OCI-LY1 (cell line): ENCODE measurements around the gene AKAP13.

Experiments used
- EZH2 ChIP-seq: fragments of 200-600 bp; sonication (generic), shearing (Covaris generic); IDR thresholded peaks from 2 replicates; pipeline ENCODE4 v1.8.0; 2017; ENCODE audit warnings: borderline replicate concordance, mixed run types, mild to moderate bottlenecking, antibody characterized with exemption, low read length, moderate library complexity, mixed read lengths
- TF ChIP-seq, protein P1 (sequence below): fragments of 200-600 bp; sonication (generic), shearing (Covaris generic); IDR thresholded peaks from 2 replicates; pipeline ENCODE4 v1.5.1; 2017; ENCODE audit warnings: mild to moderate bottlenecking, antibody characterized with exemption, low read length, moderate library complexity, mixed read lengths

GRCh38 chr15:85340852-85341251, 39.6 kb upstream of the AKAP13 start:
- TF ChIP-seq, protein P1, sequence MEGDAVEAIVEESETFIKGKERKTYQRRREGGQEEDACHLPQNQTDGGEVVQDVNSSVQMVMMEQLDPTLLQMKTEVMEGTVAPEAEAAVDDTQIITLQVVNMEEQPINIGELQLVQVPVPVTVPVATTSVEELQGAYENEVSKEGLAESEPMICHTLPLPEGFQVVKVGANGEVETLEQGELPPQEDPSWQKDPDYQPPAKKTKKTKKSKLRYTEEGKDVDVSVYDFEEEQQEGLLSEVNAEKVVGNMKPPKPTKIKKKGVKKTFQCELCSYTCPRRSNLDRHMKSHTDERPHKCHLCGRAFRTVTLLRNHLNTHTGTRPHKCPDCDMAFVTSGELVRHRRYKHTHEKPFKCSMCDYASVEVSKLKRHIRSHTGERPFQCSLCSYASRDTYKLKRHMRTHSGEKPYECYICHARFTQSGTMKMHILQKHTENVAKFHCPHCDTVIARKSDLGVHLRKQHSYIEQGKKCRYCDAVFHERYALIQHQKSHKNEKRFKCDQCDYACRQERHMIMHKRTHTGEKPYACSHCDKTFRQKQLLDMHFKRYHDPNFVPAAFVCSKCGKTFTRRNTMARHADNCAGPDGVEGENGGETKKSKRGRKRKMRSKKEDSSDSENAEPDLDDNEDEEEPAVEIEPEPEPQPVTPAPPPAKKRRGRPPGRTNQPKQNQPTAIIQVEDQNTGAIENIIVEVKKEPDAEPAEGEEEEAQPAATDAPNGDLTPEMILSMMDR, result no peak
- no peak for TF ChIP-seq EZH2
